Activated CD8-positive, alpha-beta memory T cell treated with anti-CD3 and anti-CD28 coated beads for 24 hours (primary cell): ENCODE data around the gene JAZF1.

Source experiments
- DNase-seq: peaks from one replicate; pipeline ENCODE4 v3.0.0-alpha.2; 2020

Gene JAZF1

DNA sequence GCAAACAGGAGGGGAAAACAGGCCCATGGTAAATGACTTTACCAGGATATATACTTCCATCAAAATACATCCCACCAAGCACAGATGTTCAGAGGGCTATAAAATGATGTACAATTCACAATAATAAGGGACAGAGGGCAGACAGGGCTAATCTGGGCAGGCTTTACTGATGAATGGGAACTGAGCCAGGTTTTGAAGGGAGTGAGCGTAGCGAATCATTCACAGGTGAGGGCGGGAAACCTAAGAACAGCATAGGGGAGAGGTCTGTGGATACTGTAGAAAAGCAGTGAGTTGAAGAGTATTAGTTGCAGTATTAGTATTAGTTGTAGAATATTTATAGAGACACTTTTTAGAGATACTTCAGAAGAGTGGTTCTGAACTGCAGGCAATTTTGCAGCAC, 180.8 kb downstream of the JAZF1 start:
- DNase-seq = no peak

DNA sequence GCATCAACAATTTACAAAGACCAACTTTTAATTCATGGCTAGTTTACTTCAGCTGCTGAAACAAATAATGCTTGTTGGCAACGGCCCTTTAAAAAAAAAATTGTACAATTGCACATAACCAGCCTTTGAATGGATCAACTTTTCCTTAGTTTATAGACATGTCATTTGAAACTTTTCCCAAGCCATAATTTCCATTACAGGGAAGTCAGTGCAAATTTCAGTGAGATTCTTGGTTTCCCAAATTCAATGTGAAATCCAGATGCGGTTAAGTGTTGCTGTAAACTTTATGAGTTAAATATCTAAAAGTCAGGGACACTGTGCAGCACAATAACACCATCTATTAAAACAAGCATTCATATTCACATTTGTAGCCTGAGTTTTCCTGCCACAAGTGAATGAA, 182.2 kb downstream of the JAZF1 start:
- no peak for DNase-seq

DNA sequence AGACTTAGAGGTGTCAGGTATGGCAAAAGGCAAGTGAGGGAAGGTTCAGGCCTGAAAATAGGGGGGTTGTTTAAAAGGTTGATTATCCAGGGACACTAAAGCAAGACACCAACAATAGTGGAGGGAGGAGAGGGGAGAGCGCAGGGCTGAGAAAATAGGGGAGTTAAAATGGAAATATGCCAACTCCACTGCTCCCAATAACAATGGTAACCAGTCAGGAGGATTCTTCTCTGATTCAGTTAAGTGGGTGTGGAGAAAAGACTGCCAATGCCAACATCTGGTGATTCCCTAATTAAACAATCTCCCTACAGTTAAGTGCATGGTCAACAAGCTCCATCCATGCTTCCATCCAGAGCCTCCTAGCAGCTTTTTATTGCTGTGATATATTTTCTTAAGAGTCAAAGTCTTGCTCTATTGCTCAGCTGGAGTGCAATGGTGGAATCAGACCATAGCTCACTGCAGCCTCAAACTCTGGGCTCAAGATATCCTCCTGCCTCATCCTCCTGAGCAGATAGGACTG, 183.3 kb downstream of the JAZF1 start:
- DNase-seq = no peak

DNA sequence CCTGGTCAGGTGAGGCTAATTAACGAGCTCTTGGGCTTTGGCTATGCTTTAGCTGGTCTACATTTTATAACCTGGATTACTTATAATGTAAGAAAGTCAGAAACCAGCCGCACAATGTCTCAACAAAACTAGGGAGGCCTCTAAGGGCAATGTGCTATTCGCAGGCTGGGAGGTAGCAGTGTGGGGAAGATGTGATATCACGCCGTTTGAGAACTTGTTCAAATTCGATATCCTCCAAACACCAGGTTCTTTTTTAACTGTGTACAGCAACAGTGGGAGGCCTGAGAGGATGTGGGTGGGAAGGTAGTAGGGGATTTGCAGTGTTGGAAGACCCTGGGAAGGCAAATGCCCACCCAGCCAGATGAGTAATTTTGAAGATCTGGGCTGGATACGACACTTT, 184.5 kb downstream of the JAZF1 start:
- DNase-seq = no peak

DNA sequence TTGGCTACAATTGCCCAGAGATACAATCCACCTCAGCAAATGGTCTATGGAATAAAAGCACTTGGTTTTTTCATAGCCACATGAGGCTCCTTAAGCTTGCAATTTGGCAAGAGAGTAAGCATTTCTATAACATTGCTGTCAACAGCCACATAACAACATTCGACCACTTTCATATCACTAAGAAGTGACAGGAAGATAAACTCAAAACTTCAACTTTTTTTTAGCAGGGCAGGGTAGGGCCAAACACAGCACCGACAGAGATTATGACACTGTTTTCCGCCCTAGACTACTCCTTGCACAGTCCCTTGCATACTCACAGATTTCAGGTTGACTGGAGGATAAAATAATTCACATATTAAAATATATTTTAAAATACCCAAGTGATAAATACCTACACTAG, 185.4 kb downstream of the JAZF1 start:
- DNase-seq = no peak

DNA sequence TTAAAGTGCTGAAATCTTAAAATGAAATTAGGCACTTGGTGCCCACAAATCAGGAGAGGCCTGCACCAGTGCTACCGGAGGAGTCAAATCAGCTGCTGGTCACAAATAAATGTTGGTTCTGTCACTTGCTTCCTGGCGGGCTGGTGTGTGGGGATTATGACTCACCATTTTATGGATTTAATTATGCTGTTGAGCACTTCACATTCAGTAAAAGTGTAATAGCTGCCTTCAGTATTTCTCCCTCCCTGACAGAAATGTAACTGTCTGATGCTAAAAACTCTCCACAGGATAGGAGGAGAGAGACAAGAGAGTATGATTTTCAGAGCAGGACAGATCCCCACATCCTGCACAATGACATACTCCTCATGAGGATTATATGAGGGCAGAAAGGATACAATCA, 186.0 kb downstream of the JAZF1 start:
- DNase-seq = no peak

DNA sequence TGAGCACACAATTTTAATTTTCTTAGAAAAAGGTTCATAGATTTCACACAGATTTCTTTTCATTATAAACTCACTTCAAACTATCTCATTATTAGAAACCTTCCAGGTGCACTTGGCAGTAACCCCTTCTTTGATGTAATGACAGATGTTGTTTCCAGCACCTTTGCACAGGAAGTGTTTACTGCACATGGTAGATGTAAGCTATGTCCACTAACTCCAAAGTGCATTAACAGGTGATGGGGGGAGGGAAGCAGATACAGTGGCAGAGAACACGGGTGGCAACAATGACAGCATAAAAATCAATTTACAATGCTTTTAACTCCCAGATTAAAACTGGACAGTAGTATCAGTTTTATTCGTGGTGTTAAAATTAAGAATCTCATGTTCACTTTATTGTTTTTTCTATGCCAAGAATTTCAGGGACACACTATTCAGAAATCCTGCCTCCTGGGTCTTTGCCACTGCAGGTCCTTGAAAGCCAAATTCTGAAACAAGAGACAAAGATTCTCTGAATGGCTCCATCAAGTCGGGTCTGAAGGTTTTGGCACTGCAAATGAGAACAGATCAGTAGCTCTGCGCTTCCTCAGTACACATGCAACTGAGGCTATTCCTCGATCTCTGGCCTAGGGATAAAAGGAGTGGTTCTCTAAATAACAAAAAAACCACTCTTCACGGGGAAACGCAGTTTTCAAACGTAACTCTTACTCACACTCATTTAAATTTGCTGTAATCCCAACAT, 187.7 kb downstream of the JAZF1 start:
- no peak for DNase-seq

DNA sequence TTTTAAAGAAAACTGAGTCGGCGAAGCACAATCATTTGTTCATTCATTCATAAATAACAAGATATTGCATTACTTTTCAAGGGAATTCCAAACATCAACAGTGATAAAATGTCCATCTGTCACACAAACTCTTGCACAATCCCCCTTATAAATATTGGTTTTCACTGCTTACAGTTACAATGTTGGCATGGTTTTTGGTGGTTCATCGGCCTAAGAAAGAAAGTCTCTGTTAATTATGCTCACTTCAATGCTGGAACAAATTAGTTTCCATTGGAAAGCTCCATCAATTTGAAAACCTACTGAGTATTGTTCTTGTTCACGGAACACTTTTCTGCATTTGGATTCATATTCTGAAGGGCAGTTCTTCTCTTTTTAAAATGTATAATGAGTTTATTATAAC, 188.5 kb downstream of the JAZF1 start:
- DNase-seq = no peak

DNA sequence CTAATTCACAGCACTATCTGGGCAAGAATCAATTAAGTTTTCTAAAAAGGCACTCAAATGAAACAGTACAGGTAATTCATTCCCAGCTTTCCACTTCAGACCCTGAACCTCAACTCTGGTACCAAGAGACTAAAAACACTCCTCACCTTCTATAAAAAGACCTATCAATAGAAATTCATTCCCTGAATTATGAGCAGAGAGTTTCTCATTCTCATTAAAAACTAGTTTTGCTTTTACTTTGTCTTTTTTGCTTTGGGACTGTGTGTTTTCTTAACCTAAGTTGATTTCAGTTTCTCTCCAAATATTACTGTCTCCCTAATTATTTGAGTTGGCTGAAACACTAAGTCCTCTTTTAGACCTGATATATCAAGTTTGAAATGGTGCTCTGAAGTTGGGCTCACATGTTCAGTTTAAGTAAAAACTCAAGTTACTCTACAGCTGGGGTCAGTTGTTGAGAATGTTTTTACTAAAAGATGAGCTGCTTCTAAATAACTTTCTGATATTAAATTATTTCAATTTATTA, 189.5 kb downstream of the JAZF1 start:
- no peak for DNase-seq

DNA sequence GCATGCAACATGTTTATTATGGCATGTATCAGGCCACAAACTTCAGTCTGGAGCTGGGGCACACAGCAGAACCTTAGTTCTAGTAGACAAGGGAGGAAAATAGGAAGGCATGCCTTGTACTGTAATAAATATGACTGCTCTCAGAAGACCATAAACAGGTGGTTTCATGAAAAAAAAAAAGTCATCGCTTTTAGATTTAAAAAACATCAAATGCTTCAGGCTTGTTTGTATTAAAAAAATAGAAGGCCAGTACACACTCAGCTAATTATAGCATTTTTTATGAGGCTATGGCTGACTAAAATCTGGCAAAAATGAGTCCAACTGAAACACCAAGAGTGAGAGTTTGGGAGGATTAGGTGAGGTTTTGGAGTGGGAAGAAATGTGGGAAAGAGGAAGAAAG, 204.1 kb downstream of the JAZF1 start:
- no peak for DNase-seq

DNA sequence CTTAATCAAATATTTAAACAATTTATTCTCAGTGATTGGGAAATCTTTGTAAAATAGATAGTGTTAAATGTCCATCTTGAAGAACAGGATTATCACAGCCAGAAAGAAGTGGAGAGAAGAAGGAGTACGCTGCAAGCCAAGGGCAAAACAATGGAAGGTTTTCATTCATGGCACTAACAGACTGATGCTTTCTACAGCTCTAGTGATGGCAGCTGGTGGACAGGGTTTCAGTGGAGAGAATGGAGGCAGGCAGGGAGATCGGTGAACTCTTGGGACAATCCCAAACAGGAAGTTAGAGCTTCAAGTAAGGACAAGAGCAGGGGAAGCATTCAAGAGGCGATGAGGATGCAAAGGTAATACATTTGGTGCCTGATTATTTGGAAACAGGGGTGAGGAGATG, 207.0 kb downstream of the JAZF1 start:
- no peak for DNase-seq

DNA sequence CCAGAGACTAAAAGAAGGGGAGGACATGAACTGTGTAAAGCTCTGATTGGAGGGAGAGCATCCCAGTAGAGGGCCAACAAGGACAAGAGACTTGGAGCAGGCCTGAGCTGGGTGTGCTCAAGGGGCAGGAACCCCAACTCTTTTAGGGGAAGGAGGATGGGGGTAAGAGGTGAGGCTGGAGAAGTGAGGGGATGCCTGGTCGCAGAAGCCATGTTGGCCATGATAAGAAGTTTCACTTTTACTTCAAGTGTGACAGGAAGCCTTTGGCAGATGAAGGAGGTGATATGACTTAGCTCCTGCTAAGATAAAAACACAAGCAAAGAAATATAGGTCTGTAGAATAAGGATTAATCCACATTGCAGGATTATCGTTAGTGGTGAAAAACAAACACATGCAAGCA, 208.3 kb downstream of the JAZF1 start:
- no peak for DNase-seq

DNA sequence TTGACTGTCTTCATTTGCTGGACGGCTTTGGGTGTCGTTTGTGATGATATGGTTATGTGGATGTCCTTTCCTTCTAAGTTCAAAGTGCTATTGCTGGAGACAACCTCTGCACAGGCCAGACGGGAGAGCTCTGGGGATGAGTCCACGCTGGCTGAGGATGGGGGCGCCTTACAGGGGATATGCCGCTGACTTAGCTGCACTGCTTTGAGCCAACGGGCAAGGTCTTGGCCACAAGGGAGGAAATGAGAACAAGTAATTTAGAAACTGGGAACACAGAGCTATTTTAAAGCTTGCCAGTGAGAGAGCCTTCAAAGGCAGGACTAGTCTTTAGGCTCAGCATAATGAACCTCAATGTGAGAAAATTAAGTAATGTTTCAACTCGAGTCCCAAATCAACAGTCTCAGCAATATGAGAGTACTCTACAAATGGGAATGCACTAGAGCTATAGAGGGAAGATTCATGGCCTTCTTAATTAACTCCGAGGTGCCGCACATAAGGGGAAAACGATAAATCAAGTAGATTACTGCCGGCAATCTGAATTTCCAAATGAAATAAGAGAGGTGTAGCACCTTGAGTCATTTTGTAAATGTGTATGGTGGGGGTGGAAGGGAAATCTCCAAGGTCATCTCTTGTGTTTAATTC, 209.3 kb downstream of the JAZF1 start:
- no peak for DNase-seq

DNA sequence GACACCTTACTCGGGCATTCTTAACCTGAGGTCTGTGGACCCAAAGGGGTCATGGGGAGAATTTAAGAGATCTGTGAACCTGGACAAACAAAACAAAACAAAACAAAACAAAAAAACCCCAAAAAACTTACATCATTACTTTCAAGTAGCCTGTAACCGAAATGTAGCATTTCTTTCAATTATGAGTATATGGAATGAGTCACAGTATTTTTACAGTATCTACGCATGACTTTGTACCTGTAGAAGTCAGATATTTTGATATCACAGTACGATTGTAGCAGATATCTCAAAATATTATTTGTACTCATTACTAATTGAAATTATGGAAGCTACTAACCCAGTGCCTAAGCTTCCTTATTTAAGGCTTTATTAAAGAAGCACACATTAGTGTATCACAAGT, 210.2 kb downstream of the JAZF1 start:
- no peak for DNase-seq

DNA sequence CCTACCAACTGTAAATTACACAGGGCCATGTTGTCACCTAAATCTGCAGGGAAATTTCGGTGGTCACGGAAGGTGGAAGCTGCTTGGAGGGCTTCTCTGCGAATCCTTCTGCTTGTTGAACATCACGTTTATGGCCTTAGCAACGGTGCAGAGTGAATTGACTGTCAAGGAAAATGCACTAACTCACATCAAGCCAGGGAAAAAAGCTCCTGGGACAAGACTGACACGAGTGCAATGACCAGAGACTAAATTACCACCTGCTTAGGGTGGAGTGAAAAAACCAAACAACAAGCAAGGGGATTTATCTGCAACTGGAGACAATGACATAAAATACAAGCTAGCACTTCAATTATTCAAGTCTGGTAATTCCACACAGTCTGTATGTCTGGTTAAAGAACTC, 211.2 kb downstream of the JAZF1 start:
- DNase-seq = no peak

DNA sequence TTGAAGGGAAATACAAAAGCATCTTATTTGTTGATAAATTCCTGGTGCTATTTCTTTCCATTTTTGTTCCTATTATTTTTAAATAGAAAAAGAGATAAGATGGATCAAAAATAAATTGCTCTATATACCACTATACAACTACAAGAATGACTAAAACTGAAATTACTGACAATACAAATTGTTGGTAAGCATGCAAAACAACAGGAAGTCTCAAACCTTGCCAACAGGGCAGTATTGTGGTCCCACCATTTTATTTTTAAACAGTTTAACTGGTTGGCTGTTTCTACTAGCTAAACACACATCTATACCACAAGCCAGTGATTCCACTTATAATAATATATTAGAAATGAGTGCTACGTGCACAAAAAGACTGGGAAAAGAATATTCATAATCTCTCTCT, 213.0 kb downstream of the JAZF1 start:
- DNase-seq = no peak

DNA sequence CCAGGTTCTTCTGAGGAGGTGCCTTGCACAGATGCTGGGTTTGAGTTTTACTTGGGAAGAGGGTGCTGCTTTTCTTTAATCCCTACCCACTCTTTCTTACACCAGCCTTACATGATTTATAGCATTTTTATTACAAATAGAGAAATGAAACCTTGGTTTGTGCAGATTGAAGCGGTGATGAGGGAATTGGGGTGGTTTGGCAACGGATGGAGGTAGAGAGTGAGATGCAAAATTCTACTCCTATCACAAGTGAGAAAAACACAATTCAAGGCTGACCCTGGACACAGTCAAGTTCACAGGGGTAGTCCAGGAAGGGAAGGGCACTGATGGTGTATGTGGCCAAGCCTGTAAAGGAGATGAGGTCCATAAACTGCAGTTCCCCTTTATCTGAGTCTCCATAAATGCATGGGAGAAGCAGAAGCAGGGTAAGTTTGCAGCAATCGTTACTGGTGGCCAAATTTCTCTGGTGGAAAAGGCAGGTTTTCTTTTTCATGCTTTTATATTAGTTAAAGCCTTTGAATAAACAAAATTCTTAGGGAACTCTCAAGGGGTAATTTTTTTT, 214.3 kb downstream of the JAZF1 start:
- DNase-seq = no peak

DNA sequence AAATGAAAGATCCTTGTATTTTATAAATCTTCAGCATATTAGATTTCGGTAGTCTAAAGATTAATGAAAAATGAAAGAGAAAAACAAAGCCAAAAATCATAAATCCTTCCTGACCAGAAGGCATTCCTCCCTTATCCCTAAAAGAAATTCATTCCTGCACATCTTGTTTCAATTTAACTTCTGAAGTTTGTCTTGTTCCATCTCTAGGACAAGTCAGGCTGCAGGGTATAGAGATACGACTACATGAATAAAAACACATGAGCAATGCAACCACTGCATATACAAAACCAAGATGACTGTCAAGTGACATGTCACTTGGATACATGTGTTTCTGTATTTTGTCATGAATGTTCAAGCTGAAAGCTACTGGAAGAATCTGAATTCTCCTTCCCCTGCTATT, 214.9 kb downstream of the JAZF1 start:
- no peak for DNase-seq

DNA sequence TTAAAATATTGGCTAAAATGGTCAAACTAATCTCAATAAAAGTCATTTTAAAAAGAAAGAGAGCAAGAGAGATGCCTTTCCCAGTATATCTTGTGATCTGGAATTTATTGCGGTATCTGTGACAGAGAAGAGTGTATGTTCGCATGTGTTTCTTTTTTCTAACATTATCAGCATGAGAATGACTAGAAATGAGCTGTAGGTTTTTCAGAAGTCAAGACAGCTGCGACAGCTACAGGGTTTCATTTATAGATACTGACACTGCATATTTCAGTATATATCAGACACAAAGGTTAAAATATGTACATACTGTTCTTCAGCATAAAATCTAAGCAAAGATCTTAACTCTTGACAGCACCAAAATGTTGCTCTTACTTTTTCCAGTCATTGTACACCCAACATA, 215.8 kb downstream of the JAZF1 start:
- DNase-seq = no peak

DNA sequence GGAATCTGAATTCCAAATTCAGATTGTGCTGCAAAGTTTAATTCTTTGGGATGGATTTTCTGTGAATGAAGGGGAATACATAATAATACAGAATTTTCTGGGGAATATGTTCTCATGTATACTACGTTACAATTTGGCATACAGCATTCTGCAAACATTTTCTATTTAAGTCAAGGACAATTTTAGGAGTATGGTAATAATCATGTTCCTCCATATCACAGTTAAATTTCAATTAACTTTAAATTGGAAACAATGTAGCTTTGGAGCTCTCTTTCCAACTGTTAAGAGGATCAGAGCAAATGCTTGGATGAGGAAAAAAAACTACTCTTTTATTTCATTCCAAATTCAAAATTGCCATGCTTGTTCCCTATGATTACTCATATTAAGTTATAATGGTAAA, 217.5 kb downstream of the JAZF1 start:
- DNase-seq = no peak

DNA sequence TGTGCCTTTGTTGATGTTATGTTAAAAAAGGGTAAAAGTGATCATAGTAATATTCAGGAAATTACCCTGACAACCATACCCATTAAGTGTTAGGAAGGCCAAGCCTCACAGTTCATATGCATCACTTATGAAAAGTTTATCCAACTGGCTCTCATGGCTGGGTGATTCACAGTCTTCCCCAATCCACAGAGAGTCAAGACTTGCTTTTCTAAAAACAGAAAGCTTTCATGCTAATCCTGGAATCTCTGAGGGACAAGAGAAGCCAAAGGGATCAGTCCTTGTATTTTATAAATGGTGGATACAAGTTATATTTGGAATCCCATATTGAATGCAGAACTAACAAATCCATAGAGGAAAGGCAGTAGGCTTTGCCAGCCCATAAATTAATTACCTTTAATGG, 218.3 kb downstream of the JAZF1 start:
- DNase-seq = no peak

DNA sequence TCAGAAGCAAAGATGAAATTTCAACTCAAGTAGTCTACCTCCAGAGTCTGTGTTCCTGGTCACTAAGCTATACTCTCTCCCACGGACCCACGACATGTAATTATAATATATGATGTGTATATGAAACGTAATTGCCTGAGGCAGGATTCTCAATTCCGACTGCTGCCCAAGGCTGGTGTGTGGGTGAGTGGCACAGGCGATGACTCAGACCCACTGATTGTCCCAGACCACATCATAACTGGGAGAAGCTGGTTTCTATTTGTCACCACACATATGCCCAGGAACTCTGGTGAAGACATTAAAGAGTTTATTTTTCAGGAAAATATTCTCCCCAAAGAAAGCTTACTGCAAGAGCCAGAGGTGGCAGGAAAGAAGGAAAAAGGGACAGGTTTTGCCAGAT, 219.3 kb downstream of the JAZF1 start:
- no peak for DNase-seq

DNA sequence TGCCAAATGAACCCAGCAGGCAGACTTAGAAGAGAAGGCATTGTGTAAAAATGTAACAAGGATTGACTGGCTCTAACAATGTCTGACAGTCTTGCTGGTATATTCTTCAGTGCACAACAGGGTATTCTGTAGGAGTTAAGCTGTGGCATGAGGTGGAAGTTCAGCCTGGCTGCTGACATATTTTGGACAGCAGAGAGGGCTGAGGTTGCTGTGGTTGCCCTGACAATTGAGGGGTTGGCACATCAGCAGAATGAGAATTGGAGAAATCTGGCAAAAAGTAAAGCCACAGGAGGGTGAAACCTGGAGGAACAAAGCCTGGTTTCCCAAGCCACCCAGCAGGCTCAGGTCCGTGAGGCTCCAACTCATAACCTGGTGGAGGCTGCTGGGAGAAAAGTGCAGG, 220.2 kb downstream of the JAZF1 start:
- no peak for DNase-seq

DNA sequence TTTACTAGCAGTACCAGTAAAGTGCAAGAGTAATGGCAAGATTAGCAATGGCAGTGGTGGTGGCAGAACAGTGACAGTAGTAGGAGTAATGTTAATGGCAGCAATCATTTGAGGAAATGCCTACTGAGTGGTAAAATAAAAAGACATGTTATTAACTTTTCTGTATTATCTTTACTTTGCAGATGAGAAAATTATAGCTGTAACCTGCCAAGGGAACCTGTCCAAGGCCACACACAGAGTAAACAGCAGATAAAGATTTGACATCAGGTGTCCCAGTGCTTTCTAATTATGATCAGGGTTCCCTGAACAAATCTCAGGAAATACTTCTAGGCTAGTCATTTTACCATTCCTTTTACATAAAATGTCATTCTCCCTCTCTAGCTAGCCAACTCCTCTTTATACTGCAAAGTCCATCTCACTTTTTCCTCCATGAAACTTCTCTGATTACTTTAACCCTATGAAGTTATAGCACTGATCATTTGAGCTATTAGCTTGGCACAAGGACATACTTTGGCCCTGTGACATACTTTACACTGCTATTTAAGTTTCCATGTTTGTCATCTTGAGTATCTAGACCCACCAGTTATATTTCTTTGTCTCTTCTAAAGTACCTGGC, 221.6 kb downstream of the JAZF1 start:
- no peak for DNase-seq
